Kidney (tissue), 14 donors: ENCODE data around the gene TACC2. TPM values are rescaled to one million over a fixed set of nuclear protein-coding genes. Genes with fewer than 3 reads are reported as not detected.

Source experiments
- DNase-seq, 5 donors: peaks; one replicate each; pipeline ENCODE4 v3.0.0-alpha.2; 2013 to 2020
- FAIRE-seq: peaks from 2 replicates; lab custom pipeline; 2012; peaks lifted over from hg19 to GRCh38; lab: Jason Lieb, UNC
- H3K27ac ChIP-seq, 2 donors: one replicate each; pipeline ENCODE4 v1.7.0; 2013; ENCODE audit warnings: low read depth in 2 of 2, low read length in 2 of 2, inconsistent platforms in 1 of 2
- H3K27me3 ChIP-seq: one replicate; pipeline ENCODE4 v1.7.1; 2013; ENCODE audit warnings: low read length, inconsistent platforms; ENCODE audit not compliant: control insufficient read depth, insufficient read depth
- H3K36me3 ChIP-seq, 3 donors: one replicate each; pipeline versions ENCODE4 v1.7.0 to v1.7.1; 2013; ENCODE audit warnings: low read length in 3 of 3, control low read depth in 1 of 3, inconsistent platforms in 1 of 3; ENCODE audit not compliant: insufficient read depth in 3 of 3, control insufficient read depth in 2 of 3
- H3K4me1 ChIP-seq, 3 donors: one replicate each; pipeline versions ENCODE4 v1.7.0 to v1.7.1; 2013; ENCODE audit warnings: low read length in 3 of 3, inconsistent platforms in 1 of 3, low read depth in 1 of 3; ENCODE audit not compliant: control insufficient read depth in 2 of 3, insufficient read depth in 2 of 3
- H3K4me3 ChIP-seq, 3 donors: one replicate each; pipeline versions ENCODE4 v1.7.0 to v1.8.1; 2013; ENCODE audit warnings: low read length in 3 of 3, control low read depth in 1 of 3, inconsistent platforms in 1 of 3
- H3K9ac ChIP-seq, 3 donors: one replicate each; pipeline versions ENCODE4 v1.7.0 to v1.7.1; 2013; ENCODE audit warnings: low read length in 3 of 3, control low read depth in 1 of 3, inconsistent platforms in 1 of 3
- H3K9me3 ChIP-seq, 3 donors: one replicate each; pipeline versions ENCODE4 v1.7.0 to v1.7.1; 2013; ENCODE audit warnings: low read length in 3 of 3, control low read depth in 1 of 3, inconsistent platforms in 1 of 3; ENCODE audit not compliant: control insufficient read depth in 2 of 3, insufficient read depth in 1 of 3
- CTCF ChIP-seq: IDR thresholded peaks from 3 replicates; pipeline ENCODE4 v1.5.1; 2012; ENCODE audit warnings: mild to moderate bottlenecking, moderate library complexity, borderline replicate concordance; ENCODE audit not compliant: insufficient read depth; ENCODE audit errors: extremely low read depth
- intact Hi-C: fragments of 100-400 bp; cut with DNase I; formaldehyde crosslinking; loops from one replicate; pipeline ENCODE4 v1.11.1; 2022
- polyA plus RNA-seq: library from polyadenylated mRNA; stranded (reverse); fragments of 350-450 nt; fragmentation: Illumina TruSeq; extraction: RNeasy Lipid Tissue Mini Kit (QIAGEN cat#74804); gene quantifications from one replicate; pipeline ENCODE4 v1.2.3, GENCODE V29; 2014; ENCODE audit warnings: low read depth, low replicate concordance; ENCODE audit not compliant: insufficient read depth
- total RNA-seq: library from RNA; stranded (reverse); fragmentation: NEBNext Ultra II Directional; extraction: Animal tissue kit (Norgen Biotek cat#: 25700); gene quantifications from one replicate; pipeline ENCODE4 v1.2.1, GENCODE V29; 2021
- donor health status: control.
- donor health status: control.
- donor health status: control.
- donor health status: control.
- donor health status: control.
- donor health status: DM: yes; HTN: yes; CAD: no.
- donor health status: Normal renal cell carcinoma (clear cell type).

Gene TACC2
- total and polyA plus RNA-seq, 2 donors from 2014 or later: 36.4 to 81.0 TPM

GRCh38 chr10:122130474-122131110, 141.6 kb downstream of the TACC2 start:
- intact Hi-C loops: no loop called here
- H3K4me1 ChIP-seq: no peaks in the 10 kb centered on the region
- no peak overlapping the region for H3K27ac ChIP-seq
- no peak for FAIRE-seq
- no peaks in the 10 kb centered on the region for H3K9me3 ChIP-seq
- H3K4me3 ChIP-seq: no peak overlapping the region
- no peak for DNase-seq
- H3K9ac ChIP-seq: no peak overlapping the region
- TF ChIP-seq CTCF: no peak
- H3K36me3 ChIP-seq: peaks cover 0 to 2% (median 0%) of the 10 kb centered on the region in 3 donors
- H3K27me3 ChIP-seq: no peaks in the 10 kb centered on the region

- no peaks in the 10 kb centered on the region for H3K9me3 ChIP-seq
- peak overlapping the region in 1 of 2 donors; percentile 50 for H3K27ac ChIP-seq
- H3K4me3 ChIP-seq: no peak overlapping the region
- TF ChIP-seq CTCF: no peak
- no peaks in the 10 kb centered on the region for H3K4me1 ChIP-seq
- H3K9ac ChIP-seq: no peak overlapping the region
- DNase-seq (peak in 4 of 5 donors; percentile 40 to 74 (median 62)), FAIRE-seq (no peak)
- H3K27me3 ChIP-seq: no peaks in the 10 kb centered on the region
- intact Hi-C loops: no loop called here
- peaks cover 0 to 2% (median 0%) of the 10 kb centered on the region in 3 donors for H3K36me3 ChIP-seq
Measured at GRCh38 chr10:122132331-122132755, 143.4 kb downstream of the TACC2 start.

GRCh38 chr10:122132882-122133565, 144.1 kb downstream of the TACC2 start:
- peaks cover 0 to 2% (median 0%) of the 10 kb centered on the region in 3 donors for H3K36me3 ChIP-seq
- H3K27me3 ChIP-seq: no peaks in the 10 kb centered on the region
- intact Hi-C loops: no loop called here
- peak overlapping the region in 1 of 2 donors; percentile 20 for H3K27ac ChIP-seq
- FAIRE-seq (no peak), DNase-seq (peak in 1 of 5 donors; percentile 18)
- H3K9me3 ChIP-seq: no peaks in the 10 kb centered on the region
- H3K4me1 ChIP-seq: no peaks in the 10 kb centered on the region
- no peak overlapping the region for H3K9ac ChIP-seq
- no peak overlapping the region for H3K4me3 ChIP-seq
- no peak for TF ChIP-seq CTCF
